SK-N-SH (cell line): ENCODE results near the gene CASZ1.

ENCODE experiments used
- CHD2 ChIP-seq: fragments of 150-350 bp; IDR thresholded peaks from 2 replicates; pipeline ENCODE4 v1.6.1; 2018; ENCODE audit warnings: low read length; ENCODE audit not compliant: partially characterized antibody
- CTCF ChIP-seq: fragments of 200-600 bp; sonication (generic); IDR thresholded peaks from 2 replicates; pipeline ENCODE4 v1.6.1; 2017; ENCODE audit warnings: antibody characterized with exemption, mild to moderate bottlenecking, moderate library complexity
- MAX ChIP-seq: IDR thresholded peaks from 2 replicates; pipeline ENCODE4 v1.4.0; 2012; ENCODE audit warnings: low read depth
- MXI1 ChIP-seq: IDR thresholded peaks from 2 replicates; pipeline ENCODE4 v1.6.1; 2012; ENCODE audit warnings: mild to moderate bottlenecking, low read depth, low read length, improper control_type of control experiment
- NRF1 ChIP-seq: IDR thresholded peaks from 2 replicates; pipeline ENCODE4 v1.6.1; 2012; ENCODE audit warnings: low read depth, mild to moderate bottlenecking, low read length
- POLR2AphosphoS5 ChIP-seq: IDR thresholded peaks from 2 replicates; pipeline ENCODE4 v1.6.1; 2012; ENCODE audit warnings: low read depth, low read length
- RAD21 ChIP-seq: IDR thresholded peaks from 2 replicates; pipeline ENCODE4 v1.6.1; 2012; ENCODE audit warnings: mild to moderate bottlenecking, low read length
- RCOR1 ChIP-seq: fragments of 150-350 bp; IDR thresholded peaks from 2 replicates; pipeline ENCODE4 v1.6.1; 2017; ENCODE audit warnings: antibody characterized with exemption, low read length
- SIN3A ChIP-seq: IDR thresholded peaks from 2 replicates; pipeline ENCODE4 v1.6.1; 2012; ENCODE audit warnings: low read depth, mild to moderate bottlenecking, low read length, moderate library complexity, borderline replicate concordance
- USF2 ChIP-seq: fragments of 150-350 bp; IDR thresholded peaks from 2 replicates; pipeline ENCODE4 v1.6.1; 2017; ENCODE audit warnings: antibody characterized with exemption, low read length, low read depth, borderline replicate concordance
- YY1 ChIP-seq: IDR thresholded peaks from 2 replicates; pipeline ENCODE4 v1.4.0; 2012; ENCODE audit warnings: low read depth, mild to moderate bottlenecking

GRCh38 chr1:10648689-10649516 is 147.5 kb downstream of the CASZ1 start:
- TF ChIP-seq CTCF (no peak), RAD21 (no peak), MAX (no peak), MXI1 (no peak), RCOR1 (no peak), POLR2AphosphoS5 (no peak), USF2 (no peak), CHD2 (no peak), NRF1 (no peak), YY1 (no peak), SIN3A (no peak)
